Activated CD4-positive, CD25-positive, alpha-beta regulatory T cell treated with anti-CD3 and anti-CD28 coated beads, Interleukin-2, amount 50 U/mL, for 24 hours (primary cell): ENCODE data around the gene TNFRSF4.
"Not testable (repeated sequence)": the region's sequence is repeated elsewhere in the genome, so short reads cannot be mapped to it uniquely, and the experiment has no call there.

Experiments
- ATAC-seq, 2 donors: fragments of 150-1000 bp; cut with Tn5 transposase; one replicate each; pipeline ENCODE4 v1.10.0; 2021; ENCODE audit warnings: mild to moderate bottlenecking in 1 of 2, moderate library complexity in 1 of 2

Gene TNFRSF4

DNA sequence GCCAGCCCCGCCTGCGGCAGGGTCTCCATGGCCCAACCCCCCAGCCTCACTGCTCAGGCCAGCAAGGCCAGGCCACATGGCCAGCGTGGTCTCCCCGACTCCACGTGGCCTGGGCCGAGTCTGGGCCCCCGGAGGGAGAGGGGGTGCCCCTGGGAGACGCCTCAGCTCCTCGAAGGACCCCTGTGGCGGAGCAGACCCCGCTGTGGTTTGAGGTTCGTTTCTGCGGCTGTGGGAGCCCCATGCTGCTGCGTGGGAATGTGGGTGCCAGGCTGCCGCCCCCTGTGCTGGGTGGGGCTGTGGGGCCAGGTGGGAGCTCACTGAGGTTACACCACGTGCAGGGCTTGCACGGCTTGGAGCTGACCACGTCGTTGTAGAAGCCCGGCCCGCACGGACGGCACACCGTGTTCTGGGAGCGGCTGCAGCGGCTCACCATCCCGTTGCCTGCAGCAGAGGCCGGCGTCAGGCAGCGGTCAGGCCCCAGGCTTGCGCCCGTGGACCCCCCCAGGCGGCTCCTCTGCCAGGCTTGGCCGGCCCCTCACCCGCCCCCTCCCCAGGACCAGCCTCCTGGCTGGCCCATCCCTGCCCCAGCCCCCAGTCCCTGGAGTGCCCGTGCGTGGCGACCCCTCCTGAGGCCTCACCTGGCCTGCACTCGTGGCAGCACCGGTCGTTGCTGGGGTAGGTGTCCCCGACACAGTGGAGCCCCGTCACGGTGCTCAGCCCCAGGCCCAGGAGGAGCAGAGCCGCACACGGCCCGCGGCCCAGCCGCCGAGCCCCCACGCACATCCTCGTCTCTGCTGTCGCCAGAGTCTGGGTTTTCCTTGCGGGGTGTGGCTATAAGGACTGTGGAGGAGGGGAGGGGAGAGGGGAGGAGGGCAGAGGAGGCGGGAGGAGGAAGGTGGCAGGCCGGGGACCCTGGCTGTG lies at the start of gene TNFRSF4:
TSS of gene TNFRSF4 (minus strand) at position 809 of the 921 bp plus-strand sequence. CDS start at position 783, 26 bp downstream.
- peak; percentile 27 to 31 for ATAC-seq

DNA sequence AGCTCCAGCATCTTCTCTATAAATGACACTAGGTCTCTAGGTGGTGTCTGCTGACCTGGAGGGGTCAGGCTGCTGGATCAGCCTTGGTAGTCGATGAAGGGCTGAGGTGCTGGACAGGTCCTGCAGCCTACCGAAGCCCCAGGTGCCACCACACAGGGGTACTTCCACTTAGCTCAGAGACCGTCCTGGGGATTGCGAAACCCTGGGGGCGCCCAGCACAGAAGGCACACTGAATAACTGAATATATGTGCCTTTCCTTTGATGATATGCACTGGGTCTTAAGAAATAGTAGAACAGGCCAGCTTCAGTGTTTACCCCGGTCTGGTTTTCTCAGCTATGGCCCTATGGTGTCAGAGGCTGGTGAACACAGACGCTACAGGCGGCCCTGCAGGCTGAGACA lies 48.8 kb upstream of the TNFRSF4 start:
- ATAC-seq, result no peak

DNA sequence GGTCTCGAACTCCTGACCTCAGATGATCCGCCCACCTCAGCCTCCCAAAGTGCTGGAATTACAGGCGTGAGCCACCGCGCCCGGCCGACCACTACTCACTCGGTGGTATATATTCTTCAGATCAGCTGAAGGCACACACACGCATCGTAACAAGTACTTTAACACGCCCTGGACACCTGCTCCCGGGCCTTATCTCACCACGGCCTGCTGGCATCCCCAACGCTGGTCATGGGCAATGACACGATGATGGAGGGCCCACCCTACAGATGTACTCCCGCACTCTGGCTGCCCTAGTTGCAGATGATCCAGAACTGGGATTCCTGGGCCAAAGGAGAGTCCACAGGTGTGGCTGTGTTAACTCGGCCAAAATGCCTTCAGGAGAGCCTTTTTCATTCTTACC lies 48.1 kb upstream of the TNFRSF4 start:
- no peak for ATAC-seq

DNA sequence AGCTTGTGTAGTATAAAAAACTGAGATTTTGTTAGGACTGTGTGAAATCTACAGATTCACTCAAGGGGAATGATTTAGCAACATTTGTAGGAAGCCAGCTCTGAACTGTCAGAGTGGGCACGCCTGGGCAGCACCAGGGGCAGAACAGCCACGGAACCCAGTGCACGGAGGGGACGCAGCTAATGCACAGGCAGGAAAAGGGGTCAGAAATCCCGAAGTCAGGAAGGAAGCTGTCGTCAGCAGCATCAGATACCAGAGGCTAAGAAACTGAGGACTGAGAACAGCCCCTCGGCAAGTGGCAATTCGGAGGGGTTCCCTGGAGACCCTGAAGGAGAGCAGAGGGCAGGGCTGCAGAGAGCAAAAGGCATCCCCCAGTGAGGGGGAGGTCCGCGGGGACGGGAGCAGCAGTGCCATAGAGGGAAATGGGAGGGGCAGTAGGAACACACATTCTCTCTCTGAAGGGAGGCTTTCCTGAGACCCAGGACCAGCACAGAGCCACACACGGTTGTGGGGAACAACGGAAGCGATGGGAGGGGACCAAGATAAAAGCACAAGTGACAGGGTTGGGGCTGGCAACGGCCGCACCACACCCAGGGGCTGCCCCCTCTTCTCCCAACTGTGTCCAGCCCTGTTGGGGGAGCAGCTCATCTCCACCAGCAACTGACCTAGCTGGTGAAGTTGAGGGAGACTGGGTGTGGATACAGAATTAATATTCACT lies 47.0 kb upstream of the TNFRSF4 start:
- no peak for ATAC-seq

DNA sequence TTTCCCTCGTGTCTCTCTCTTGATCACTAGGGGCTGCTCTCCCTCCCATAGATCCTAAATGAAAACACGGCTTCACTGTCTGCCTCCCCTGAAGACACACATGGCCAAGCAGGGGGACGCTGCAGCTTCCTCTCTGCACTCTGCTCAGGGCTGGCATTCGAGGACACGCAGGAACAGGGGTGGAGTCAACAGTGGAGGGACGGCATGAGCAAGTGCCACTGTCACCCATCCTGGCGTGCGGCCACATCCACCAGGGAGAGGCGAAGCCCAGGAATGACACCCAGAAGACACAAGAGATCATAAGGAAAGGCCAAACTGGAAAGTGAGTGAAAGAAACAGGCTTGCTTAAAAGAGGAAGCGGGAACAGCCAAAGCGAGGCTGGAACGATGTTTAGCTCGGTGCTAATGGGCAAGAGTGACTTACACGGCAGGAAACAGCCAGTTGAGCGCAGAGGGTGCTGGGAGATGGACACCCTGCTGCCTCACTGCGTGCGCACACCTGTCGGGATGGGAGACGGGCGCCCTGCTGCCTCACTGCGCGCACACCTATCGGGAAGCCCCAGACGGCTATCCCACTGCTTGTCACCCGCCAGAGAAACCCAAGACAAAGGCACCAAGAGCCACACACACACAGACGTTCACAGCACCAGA lies 46.1 kb upstream of the TNFRSF4 start:
- no peak for ATAC-seq

DNA sequence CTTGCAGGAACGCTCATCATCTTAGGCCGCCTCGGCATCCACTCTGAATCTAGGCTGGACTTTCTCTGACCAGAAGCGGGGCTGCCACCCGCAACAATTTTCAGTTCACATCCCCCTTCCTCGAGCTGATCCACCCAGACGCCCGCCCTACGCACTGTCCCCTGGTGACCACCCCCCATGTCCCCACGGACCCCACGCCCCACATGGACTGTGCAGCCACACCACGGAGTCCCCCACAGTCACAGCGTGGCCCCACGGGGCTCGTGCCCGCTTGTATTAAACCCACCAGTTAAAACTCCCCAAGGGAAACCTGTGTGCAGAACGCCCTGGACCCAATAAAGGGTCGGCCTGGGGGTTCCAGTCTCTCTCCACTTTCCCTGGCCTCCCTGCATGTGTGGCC lies 45.6 kb upstream of the TNFRSF4 start:
- ATAC-seq, result no peak

DNA sequence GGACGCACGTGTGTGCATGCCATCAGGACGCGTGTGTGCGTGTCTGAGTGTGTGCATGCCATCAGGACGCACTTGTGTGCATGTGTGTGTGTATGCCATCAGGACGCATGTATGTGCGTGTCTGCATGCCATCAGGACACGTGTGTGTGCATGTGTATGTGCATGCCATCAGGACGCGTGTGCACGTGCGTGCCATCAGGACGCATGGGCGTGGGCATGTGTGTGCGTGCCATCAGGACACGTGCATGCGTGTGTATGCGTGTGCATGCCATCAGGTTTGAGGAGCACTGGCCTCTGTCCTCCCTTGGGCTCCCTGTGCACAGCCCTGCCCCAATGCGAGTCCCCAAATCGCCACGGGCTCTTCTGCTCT lies 45.2 kb upstream of the TNFRSF4 start:
- no peak for ATAC-seq

DNA sequence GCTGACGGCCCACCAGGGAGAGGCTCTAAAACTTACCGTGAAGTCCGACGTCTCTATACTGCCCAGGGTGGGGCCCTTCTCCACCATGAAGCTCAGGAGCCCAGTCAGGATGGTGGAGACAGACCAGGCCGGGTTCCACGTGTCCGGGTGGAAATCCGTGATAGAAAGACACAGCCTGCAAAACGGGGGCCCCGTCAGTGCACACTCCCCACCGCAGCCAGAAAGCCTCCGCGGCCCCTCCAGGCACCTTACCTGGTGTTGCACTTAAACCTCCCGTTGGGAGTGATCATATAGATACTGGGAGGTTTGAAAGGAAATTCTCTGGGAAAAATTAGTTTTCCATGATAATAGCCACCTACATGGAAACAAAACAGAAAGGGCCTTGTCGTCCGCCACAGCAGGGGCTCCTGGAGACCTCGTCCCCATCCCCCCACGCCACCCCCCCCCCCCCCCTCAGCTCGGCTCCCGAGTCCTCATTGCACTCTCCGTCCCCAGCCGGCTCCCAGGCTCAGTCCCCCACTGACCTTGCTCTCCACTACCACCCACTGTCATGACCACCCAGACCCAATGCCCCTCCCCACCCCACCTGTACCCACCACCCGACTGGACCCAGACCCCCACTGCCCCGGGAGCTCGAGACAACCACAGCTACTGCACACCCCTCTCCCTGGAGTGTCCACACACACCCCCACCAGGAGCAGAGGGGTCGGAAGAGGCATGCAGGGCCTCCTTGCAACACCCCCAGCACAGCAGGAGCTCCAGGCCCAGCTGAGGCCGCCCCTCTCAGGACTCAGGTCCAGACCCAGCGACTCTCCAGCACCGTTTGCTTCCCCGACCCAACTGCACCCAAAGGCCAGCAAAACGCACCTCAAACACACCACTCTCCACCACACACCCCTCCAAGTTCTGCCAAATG lies 43.3 kb upstream of the TNFRSF4 start:
- no peak for ATAC-seq

DNA sequence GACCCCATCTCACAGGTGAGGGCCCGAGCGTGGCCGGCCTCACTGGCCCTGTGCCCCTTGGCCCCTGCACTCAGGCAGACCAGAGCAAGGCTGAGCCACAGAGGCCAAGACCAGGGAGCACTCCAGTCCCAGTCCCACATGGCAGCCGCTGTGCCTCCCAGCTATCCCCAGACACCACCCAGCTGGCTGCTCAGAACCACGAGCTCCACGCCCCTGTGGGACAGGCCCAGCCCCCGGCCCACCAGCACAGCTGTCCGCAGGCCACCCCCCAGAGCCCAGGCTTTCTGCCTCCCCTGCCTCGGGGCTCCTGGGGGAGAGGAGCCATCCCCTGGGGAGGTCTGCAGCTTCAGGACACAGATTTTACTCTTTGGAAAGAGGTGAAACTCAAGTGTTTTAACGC lies 41.7 kb upstream of the TNFRSF4 start:
- ATAC-seq, result no peak

DNA sequence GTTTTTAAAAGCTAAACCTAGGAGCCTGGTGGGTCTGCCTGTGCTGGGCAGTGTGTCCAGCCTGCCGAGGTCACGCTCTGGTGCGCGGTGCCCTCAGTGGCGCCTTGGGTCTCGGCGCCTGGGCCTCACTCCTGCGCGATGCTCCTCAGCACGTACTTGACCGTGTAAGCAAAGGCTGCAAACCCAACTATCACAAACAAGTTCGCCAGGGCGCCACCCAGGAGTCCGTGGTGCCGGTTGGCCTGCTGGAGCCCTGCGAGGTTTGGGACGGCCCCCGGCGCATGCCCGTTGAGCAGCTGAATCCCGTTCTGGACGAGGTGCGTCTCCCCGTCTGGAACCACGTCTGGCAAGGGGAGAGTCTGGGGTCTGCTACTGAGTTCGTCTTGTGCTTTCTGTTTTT lies 41.1 kb upstream of the TNFRSF4 start:
- ATAC-seq, result no peak

DNA sequence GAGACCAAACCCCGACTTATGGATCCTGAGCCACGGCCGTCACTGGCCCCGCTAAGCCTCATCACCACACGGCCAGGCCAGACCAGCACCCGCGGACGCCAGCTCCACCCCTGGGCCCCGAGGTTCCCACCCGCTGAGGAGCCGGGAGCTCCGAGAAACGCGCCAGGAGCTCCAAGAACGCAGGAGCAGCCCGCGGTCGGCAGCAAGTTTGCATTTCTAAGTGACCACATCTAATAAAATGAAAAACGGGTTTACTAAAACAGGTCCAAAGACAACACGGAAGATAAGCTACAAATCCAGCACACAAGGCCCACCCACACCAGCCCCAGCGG lies 40.7 kb upstream of the TNFRSF4 start:
- no peak for ATAC-seq

DNA sequence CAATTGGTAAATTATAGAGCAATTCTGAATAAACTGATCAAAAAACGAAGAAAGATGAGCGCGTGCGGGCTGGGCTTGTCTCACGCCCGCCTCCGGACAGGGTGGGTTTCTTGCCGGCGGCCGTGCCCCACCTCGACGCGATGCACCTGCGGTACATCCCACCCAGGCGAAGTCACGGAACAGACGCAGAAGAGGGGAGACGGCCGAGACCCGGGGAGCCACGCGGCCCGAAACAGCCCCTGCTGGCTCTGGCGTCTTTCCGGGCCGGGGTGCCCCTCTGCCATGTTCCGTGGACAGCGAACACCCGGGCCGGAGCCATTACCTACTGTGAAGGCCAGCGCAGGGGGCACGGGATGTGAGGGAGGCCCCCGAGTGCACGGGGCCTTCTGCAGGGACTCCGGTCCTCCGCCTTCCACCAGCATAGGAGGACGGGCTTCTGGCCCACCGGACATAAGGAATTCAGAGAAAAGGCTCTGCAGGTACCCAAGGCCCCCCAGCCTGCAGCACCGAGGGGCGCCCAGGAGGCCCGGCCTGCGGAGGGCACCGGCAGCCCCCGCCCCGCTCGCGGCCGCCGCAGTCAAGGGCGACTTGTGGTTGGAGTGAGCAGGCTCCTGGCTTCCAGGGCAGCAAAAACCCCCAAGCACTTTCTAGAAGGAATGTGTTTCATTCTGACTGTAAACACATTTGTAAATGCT lies 40.2 kb upstream of the TNFRSF4 start:
- no peak for ATAC-seq

DNA sequence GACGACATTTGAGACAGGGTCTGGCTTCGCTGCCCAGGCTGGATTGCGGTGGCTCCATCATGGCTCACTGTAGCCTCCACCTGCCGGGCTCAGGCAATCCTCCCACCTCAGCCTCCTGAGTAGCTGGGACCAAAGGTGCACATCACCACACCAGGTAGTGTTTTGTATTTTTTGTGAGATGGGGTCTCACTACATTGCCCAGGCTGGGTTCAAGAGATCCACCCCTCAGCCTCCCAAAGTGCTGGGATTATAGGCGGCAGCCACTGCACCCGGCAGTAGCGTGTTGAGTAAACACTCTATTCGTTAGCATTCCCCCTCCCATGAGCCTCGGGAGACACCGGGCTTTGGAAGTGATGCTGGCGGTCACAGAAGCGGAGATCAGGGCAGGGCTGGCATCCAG lies 39.4 kb upstream of the TNFRSF4 start:
- no peak for ATAC-seq

DNA sequence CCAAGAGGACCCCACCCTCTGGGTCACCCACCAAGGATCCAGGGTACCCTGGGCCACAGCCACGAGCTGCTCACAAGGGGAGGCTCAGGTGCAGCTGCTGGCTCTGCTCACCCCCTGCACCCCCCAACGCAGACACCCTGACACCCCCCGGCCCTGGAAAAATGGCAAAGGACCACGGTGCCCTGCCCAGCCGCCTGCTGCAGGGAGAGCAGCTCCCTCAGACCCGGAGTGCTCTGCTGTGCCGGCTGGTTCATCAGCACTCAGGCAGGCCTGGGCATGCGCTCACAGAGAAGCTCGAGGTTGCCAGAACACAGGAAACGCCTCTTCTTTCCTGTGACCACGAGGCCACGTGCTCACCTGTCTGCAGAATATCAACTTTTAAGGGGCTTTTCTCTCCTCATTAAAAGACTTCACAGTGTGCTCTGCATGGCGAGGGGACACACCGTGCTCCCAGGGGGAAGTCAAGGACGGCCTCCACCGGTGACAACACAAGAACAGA lies 36.9 kb upstream of the TNFRSF4 start:
- peak; percentile 87 to 89 for ATAC-seq

DNA sequence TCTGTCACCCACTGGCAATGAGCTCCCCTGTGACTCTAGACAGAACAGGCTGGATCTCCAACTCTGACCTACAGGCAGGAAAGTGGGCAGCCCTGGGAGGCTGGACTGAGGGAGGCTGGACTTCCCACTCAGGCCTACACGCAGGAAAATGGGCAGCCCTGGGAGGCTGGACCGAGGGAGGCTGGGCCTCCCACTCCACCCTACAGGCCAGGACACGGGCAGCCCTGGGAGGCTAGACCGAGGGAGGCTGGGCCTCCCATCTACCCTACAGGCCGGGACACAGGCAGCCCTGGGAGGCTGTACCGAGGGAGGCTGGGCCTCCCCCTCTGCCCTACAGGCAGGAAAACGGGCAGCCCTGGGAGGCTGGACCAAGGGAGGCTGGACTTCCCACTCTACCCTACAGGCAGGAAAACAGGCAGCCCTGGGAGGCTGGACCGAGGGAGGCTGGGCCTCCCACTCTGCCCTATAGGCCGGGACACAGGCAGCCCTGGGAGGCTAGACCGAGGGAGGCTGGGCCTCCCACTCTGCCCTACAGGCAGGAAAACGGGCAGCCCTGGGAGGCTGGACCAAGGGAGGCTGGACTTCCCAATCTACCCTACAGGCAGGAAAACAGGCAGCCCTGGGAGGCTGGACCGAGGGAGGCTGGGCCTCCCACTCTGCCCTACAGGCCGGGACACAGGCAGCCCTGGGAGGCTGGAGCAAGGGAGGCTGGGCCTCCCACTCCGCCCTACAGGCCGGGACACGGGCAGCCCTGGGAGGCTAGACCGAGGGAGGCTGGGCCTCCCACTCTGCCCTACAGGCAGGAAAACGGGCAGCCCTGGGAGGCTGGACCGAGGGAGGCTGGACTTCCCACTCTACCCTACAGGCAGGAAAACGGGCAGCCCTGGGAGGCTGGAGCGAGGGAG lies 34.3 kb upstream of the TNFRSF4 start:
- ATAC-seq, result not testable (repeated sequence)

DNA sequence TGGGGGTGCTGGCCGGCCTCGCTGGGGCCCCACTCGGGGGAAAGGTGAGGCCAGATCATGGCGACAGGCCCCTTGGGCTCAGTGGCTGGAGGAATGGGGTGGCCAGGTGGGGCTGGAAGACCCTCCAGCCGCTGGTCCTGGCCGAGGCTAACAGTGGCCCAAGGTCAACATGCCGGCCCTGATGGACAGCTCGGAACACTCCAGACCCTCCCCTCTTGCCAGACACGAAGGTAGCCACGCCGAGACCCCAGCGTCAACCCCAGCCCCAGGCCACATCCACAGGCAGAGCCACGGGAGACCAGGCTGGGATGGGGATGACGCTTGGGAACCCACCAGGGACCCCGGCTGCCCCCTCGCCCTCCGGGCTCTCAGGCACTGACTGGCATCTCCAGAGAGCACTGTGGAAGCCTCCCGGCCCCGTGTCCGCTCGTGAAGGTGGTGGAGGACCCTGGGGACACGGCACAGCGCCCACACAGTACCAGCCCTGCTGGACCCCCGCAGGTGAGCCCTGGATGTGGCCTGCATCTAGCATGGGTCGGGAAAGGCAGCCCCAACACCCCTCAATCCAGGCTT lies 33.5 kb upstream of the TNFRSF4 start:
- no peak for ATAC-seq

DNA sequence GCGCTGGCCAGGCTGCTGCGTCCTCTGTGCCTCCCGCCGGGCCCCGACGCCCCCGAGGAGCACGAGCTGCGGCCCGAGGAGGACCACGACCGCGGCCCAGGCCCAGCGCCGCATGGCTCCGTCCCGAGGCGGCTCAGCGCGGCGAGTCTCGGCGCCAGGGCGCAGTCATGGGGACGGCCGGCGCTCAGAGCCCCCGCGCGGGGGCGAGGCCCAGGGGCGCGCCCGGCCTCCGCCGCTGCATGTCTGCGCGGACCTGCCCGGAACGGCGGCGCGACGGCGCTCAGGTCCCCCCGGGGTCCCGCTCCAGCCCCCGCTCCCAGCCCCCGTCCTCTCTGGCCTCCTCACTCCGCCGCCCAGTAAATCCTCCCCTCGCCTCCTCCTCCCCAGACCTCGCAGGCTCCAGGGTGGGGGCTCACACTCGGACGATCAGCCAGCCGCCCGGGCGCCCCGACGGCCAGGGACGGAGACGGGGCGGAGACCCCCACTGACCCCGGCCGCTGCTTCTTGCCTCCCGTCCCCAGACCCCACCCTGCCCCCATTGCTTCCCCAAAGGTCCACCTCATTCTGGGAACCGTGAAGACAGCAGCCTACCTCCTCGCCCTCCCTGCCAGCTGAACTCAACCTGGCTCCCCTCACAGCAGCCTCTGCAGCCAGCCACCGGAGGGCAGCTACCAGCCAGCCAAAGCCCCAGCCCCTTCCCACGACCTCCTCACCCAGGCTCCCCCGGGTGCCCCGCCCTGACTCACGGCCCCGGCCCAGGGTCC lies 32.8 kb upstream of the TNFRSF4 start, which contains the start of gene C1QTNF12:
TSS of gene C1QTNF12 (minus strand) at position 146 of the 764 bp plus-strand sequence. CDS start at position 114, 32 bp downstream.
- ATAC-seq, result no peak

DNA sequence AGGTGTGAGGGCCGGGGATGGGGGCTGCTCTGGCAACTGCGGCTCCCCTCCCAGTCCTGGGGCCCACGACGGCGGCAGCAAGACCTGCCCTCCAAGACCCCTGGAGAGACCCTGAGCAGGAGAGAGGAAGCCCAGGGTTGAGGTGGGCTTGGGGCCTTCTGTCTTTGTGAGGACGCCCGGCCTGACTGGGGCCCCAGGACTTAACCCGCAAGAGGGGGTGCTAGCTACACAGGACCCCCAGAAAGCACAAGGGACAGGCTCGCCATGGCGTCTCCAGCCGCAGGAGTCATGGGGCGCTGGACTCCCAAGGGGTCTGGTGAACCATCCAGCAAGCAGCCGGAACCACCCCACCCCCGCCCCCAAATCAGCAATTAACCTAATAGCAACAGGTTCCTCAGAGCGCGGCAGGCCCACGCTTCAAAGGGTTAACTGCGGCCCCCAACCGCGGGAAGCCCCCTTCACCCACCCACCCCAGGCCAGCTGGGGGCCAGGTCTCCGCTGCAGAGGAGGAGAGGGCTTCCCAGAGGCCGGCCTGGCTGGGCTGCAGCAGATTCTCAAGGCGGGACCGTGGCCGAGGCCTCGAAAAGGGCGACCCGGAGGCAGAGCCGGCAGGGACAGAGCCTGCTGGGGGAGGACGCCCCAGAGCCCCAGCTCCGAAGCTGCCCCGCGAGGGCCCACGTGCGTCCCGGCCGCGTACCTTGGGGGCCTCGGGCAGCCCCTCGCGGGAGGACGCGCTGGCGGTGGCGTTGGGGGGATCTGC lies 32.0 kb upstream of the TNFRSF4 start:
- no peak for ATAC-seq
